SW 1271 (cell line): Measurements from ENCODE around the gene NCKAP1.
"Not testable (repeated sequence)": the region's sequence is repeated elsewhere in the genome, so short reads cannot be mapped to it uniquely, and the experiment has no call there.

Experiments used
- DNase-seq, 2 experiments: peaks; one replicate each; lab custom pipeline; 2025; lab: John Stamatoyannopoulos, UW

The NCKAP1 gene

DNA sequence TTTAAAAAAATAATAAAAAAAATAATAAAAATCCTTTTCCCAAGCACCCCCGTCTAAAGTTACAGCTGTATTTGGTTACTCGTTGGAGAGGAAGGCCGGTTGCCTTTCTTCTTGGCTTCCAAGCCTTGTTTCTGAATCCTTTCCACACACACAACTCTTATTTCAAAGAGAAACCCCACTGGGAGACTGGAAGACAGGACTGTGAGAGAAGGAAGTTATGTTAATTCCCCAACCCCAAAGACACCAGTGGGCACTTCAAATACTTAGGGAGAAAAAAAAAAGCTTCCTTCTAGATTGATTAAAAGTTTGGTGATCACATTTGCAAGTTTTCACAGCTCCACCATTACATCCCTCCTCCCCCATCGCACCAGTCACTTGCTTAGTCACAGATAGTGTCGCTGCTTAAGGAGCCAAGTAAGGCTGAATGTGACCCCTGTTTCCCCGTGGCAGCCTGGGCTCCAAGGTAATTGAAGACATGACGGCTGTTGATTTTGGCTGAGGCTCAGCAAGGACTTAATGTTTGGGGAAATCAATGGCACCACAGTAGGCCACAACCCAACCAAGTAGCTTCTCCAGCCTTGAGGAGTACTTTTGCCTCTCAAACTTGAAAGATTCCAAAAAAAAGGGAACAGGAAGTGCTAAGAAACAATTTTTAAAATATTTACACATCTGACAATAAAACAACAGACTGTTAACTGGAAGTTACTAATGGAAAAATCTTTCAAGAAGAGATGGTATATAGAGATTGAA lies 131.0 kb downstream of the NCKAP1 start:
- DNase-seq, result no peak

DNA sequence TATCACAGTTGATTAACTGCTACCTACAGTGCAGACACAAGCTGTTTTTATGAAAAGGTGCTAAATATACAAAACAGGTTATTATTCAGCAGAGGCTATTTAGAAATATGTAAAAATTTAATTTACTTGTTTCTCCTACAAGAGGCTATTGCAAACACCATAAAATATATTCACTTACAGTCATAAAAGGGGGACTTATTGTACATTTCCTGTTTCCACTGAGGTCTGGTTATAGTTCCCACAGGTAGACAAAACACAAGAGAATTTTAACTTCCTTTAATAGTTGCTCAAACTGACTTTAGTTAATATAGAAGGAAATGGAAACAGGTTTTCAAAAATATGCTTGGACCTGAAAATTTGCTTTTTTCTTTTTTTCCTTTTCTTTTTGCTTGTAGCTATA lies 131.8 kb downstream of the NCKAP1 start:
- DNase-seq, result no peak

DNA sequence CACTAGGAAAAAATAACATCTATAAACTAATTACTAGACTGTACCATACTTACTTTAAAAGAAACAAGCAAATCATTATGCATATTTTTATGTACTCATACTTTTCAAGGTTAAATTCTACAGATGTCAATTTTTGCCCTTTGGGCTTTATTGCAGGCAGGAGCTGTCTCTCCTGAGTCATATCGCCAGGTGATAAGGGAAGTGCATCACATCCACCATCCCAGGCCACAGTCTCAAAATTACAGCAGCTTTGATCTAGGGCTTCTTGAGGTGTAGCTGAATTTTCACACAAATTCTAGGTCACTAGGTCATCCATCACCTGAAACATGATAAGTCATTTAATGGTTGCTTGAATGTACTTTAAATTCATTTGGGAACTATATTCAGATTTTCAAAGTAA lies 133.4 kb downstream of the NCKAP1 start:
- DNase-seq, result no peak

DNA sequence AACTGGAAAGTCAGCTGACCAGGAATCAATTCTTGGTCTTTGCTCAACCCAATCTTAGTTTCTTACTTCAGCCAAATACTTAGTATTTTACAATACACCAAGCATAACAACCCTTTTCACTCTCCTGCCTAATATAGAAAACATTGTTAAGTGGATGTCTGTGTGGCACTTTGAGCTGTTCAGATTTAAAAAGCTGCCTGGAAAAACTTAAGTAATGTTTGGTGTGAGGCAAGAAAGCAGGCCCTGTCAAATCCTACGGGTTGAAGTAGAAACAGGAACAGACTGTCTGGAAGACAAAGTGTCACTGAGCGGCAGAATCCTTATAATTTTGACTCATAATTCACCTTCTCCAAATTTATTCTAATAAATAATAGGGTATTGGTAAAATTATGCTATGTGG lies 134.7 kb downstream of the NCKAP1 start:
- no peak for DNase-seq

DNA sequence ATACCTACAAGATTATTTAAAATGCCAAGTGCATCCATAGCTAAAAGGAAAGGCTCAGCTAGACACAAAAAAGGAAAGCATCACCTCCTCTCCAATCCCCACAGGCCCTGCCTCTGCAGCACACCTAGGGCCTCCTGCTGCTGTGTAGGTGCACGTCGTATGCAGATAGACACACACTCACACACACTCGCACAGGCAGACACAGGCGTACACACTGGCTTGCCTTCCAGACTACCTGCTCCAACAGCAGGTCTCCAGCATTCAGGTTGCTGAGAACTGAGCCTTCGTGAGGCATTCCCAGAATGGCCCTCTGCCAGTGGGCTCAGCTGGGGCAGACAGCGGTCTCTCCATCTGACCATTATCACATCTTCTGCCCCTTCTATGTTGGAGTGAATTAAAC lies 136.5 kb downstream of the NCKAP1 start:
- DNase-seq, result no peak

DNA sequence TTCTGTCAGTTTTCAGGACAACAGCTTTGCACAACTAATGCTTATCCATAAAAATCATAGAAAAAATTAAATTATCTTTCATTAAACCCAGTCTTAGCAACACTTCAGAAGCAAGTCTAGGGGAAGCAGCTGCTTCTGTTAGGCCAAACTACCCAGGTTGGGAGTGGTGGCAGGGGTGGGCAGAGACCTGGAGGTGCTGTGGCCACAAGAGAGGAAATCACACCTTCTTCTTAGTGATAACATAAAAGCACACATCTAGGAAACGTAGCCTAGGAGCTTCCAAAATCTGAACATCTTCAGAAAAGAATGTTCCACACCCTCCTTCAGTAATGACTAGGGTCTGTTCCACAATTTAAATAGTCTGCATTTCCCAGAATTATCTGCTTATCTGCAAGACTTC lies 139.5 kb downstream of the NCKAP1 start:
- no peak for DNase-seq

DNA sequence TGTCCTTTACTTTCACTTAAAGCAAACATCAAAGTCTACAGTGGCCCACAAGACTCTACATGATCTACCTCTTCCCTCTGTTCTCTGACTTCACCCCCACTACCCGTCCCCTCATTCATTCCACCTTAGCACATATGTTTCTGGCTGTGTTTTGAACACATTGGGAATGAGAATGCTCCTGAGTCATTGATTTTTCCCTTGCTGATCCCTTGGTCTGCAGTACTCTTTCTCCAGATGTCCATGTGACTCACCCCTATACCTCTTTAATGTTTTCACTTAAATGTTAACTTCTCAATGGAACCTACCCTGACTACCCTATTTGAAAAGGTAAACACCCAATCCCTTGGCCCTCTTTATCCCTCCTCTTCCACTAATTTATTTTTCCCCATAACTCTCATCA lies 141.1 kb downstream of the NCKAP1 start:
- DNase-seq, result no peak

DNA sequence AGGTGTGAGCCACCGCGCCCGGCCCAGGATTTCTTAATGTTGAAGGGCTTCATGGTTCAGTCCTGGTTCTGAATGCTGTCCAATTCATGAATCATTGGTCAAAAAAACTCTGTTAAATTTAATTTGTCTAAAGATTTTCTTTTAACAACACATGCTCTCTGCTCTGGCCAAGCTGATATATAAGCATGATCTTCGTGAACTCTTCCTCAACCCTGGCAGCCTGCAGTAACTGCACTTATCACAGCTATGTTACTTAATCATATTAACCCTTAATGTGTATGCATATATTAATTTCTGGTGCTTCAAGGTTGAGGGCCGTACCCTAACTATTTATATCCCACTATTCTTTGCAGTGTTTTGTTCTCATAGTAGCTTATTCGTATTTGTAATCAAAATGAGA lies 142.5 kb downstream of the NCKAP1 start:
- no peak for DNase-seq

DNA sequence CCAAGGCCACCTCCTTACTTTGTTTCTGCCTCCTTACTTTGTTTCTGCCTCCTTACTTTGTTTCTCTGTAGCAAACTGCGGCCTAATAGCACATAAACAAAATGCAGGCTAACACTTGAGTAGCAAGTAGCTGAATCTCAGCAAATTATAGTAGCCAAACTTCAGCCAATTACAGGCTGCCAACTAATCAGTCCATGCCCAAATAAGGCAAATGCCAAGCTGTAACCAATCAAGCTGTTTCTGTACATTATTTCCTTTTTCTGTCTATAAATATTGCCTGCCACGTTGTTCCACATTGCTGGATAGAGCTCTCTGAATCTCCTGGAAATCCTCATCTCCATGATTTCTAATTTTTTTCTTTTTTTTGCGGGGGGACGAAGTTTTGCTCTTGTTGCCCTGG lies 143.1 kb downstream of the NCKAP1 start:
- DNase-seq, result no peak

DNA sequence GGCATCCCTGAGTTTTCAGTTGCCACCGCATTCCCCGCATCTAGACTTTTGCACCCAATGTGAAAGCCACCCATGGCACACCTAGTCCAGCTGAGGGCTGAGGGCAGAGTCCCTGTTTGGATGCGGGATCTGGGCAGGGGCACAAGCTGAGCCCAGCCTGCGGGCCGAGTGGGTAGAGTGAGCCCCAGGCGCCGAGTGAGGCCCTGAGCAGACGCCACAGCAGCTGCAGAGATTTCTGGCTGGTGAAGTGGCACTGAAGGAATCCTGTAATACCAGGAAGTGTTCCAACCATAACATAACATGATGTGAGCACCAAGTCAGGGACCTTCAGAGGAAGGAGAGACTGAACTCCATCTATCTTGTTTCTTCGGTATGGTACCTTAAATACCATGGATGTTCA lies 144.1 kb downstream of the NCKAP1 start:
- no peak for DNase-seq

DNA sequence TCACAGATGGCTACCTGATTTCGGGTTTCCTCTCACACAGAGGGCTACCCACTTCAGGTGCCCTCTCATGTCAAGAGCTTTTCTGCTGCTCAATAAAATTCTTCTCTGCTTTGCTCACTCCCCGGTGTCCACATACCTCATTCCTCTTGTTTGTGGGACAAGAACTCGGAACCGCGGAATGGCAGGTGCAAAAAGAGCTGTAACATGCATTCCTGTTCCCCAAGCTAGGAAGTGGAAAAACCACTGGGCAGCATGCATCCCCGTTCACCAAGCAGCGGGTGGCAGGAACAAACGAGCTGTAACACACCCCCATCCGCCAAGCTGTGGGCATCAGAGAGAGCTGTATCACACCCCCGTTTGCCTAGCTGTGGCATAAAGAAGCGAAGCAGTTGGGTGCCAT lies 144.6 kb downstream of the NCKAP1 start:
- no peak for DNase-seq

DNA sequence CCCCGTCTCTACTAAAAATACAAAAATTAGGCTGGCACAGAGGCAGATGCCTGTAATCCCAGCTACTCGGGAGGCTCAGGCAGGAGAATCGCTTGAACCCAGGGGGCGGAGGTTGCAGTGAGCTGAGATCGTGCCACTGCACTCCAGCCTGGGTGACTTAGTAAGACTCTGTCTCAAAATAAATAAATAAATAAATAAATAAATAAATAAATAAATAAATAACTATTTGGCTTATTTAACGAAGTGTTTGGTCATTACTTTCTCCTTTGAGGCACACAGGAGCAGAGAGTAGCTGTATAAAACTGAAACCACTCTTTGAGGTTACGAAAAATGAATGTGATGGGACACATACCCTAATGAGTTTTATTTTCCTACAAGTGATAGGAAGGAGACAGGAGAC lies 145.2 kb downstream of the NCKAP1 start:
- not testable (repeated sequence) for DNase-seq

DNA sequence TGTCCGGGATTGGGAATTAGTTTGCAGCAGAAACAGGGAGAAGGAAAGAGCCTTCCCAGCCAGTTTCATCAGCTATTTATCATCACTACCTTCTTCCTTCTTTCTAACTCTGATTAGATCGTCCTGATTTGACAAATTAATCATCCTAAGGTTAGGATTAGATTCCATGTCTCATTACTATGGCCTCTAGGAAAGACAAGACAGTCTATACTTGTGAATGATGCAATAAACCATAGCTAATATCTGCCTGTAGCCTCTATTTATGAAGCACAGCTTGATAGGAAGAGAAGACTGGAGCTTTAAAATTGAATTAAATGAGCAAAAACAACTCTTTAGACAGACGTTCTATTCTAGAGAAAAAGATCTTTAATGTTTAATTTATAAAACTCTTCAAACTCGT lies 146.6 kb downstream of the NCKAP1 start:
- DNase-seq, result no peak

DNA sequence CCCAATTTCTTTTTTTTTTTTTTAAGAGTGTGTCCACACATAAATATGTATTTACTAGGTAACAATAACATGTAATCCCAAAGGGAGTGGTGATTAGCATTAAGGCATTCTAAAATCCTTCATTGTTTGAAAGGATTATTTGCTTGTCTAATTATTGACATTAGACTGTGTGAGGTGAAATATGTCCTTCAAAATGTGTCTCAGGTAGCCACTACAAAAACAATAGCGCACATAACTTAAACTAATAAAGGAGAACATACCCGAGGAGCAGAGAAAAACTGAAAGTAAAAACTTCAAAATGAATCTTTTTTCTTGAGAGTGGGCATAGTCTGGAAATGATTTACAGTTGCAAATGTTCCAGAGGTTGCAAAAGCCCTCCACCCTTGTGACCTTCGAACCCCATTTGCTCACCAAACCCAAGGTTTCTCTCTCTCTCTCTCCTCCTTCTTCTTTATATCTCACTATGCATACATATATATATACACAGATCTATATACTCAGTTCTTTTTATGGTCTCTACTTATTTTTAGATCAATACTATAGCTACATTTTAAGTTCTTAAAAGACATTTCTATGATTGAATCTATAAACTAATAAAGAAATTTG lies 147.4 kb downstream of the NCKAP1 start:
- DNase-seq, result no peak

DNA sequence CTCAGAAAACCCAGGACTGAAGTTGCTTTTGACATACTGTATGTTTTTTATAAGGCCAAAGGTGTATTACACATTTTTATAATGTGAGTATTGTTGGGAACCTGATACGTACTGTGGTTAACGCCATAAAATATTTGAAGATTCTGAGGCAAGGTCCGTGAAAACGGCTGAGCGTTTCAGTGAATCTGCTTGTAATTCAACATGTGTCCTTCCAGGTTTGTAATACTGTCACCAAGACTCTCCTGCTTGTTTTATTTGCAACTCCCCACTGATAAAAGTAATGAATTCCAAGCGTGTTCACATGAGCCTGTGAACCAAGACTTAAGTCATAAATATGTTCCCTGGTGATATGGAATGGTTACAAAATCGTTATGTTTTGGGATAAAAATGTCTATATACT lies 148.0 kb downstream of the NCKAP1 start:
- no peak for DNase-seq

DNA sequence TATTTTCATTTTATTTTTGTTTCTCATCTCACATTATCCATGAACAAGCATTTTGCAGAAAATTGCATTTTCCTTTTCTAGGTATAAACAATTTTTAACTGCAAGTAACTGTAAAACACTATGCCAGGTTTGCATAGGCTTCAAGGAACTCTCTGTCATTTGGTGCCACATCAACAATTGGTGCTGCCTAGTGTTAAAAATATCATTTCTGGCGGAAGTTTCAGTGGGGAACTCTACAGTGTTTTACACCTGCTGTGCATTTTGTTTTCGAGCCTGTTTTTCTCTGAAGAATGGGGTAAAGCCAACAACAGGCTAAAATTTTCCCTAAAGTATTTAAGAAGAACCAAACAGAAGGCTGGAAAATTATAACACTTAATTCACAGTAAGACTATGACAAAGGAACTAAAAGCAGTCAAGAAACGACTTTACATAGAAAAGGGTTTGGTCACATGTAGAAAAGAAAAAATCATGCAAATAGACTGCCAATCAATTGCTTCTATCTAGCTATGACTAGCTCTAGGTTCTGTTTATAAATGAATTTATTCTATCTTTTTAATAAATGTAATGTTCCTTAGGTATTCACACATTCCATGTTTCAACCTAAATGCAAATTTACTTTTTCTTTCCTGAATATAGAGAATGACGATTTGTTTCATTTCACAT lies 150.4 kb downstream of the NCKAP1 start:
- DNase-seq, result no peak

DNA sequence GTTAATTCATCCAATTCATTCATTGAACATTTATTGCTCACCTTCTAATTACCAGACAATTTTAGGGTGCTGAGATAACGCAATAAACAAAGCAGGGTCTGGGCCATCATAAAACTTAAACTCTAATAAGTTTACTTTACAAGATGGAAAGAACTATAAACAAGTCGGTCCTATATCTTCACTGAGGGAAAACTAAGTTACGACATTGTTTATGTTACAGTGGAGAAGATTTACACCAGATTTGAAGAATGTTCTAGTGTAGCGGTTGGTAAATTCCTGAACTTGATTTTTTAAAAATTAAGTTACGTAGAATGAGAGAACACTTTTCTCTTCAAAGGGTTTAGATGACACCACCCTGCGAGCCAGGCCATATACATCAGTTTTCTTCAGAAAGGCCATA lies 151.2 kb downstream of the NCKAP1 start:
- DNase-seq, result no peak

DNA sequence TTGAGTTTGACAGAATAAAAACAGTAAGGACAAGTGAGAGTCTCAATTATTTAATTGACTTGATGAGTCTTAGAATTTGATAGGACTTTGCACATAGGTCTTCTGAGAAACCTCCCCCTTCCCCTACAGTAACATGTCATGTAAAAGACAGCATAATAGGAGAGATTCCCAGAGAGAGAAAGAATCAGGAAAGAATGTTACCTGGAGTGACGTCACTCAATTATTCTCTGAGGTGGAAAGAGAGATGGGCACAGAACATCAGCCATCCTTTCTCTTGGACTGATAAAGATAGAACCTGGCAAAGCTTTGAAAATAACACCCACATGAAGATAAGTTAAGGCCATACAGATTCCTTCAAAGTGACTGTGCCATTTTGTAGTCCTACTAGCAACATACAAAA lies 152.5 kb downstream of the NCKAP1 start:
- DNase-seq, result no peak

DNA sequence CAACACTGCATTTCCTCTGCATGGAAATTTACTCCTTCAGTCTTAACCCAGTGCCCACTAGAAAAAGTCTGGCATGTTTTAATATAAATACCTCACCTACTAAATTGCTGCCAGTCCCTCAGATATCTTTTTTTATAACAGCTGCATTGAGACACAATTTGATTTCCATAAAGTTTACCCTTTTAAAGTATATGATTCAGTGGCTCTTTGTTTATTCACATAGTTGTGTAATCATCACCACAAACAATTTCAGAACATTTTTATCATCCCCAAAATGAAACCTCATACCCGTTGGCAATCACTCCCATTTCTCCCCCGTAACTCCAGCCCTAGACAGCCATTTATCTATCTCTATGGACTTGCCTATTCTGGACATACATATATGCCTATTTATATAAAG lies 154.8 kb downstream of the NCKAP1 start:
- no peak for DNase-seq

DNA sequence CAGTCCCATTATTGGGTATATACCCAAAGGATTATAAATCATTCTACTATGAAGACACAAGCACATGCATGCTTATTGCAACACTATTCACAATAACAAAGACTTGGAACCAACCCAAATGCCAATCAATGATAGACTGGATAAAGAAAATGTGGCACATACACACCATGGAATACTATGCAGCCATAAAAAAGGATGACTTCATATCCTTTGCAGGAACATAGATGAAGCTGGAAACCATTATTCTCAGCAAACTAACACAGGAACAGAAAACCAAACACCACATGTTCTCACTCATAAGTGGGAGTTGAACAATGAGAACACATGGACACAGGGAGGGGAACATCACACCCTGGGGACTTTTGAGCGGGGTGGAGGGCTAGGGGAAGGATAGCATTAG lies 158.2 kb downstream of the NCKAP1 start:
- not testable (repeated sequence) for DNase-seq

DNA sequence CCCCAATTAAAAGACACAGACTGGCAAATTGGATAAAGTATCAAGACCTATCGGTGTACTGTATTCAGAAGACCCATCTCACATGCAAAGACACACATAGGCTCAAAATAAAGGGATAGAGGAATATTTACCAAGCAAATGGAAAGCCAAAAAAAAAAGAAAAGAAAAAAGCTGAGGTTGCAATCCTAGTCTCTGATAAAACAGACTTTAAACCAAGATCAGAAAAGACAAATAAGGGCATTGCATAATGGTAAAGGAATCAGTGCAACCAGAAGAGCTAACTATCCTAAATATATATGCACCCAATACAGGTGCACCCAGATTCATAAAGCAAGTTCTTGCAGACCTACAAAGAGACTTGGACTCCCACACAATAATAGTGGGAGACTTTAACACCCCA lies 161.6 kb downstream of the NCKAP1 start:
- not testable (repeated sequence) for DNase-seq

DNA sequence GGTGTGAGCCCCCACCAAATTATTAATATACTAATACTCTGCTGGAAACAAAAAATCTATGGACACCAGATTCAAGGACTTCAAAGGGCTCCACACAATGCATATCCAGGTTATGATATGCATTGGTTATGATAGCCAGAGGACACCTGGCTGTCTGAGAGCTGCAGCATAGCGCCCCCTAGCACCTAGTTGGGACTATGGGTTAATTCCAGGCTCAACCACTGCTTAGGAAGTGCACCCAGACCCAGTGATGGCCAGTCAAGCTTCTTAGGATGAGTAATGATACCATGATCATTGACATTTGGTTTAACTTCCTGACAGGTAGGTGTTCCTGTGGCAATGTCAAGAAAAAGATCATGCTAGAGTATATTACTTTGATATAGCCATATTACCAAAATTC lies 168.0 kb downstream of the NCKAP1 start:
- DNase-seq, result peak in 1 of 2 experiments; percentile 6

DNA sequence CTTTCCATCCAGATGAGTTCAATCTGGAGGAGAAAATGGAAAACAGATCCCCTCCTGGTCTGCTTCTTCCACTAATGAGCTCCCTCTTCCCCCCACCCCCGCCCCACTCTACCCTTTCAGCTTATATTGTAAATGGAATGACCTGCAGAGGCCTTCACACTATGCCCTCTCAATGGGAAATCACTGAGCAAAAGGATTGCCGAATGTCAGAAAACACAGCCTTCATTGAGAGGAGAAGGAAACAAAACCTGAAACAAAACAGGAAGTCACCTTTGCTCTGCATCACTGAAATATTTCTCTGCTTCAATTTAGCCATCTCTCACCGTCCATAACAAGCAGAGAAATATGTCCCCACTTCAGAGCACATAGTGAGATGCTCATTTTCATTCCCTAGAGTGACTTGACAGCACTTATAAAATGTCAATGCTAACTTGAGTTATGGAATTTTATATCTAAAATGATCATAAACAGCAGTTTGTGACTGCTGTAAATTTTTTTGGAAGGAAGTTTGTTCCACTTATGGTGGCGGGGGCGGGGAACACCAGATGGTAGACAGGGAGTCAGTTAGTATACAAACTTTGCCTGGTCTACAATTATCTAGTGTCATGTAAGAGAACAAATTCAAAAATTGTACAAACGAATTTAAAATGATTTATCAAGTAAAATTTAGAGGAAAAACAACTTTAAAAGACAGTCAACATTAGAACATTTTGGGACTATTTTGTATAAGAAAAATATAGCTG lies 170.0 kb downstream of the NCKAP1 start:
- no peak for DNase-seq
